Measurements from ENCODE around the gene CHMP4A.

GRCh38 chr14:24238527-24239037 lies 25.3 kb upstream of the CHMP4A start:
- no peak for TF ChIP-seq POLR2A (IDR thresholded peaks at IDR 0.05)
- no peak for TF ChIP-seq CTCF (IDR thresholded peaks at IDR 0.05)

All from prostate gland (tissue), 2 donors.